OCI-M1 (cell line): ENCODE measurements around the gene COA1.
"Not testable (repeated sequence)": the region's sequence is repeated elsewhere in the genome, so short reads cannot be mapped to it uniquely, and the experiment has no call there.

Source experiments
- DNase-seq: peaks from one replicate; lab custom pipeline; 2025; lab: John Stamatoyannopoulos, UW

The COA1 gene

GRCh38 chr7:43687866-43688265 lies 41.5 kb downstream of the COA1 start:
- not testable (repeated sequence) for DNase-seq

- DNase-seq, result no peak
Measured at GRCh38 chr7:43686991-43687390, 42.3 kb downstream of the COA1 start.

- DNase-seq, result no peak
Measured at GRCh38 chr7:43680736-43681135, 48.6 kb downstream of the COA1 start.

GRCh38 chr7:43679210-43680068 lies 49.9 kb downstream of the COA1 start:
- no peak for DNase-seq

GRCh38 chr7:43678315-43678714 lies 51.0 kb downstream of the COA1 start:
- DNase-seq, result no peak

GRCh38 chr7:43677864-43678263 lies 51.5 kb downstream of the COA1 start:
- no peak for DNase-seq

GRCh38 chr7:43674559-43675436 lies 54.5 kb downstream of the COA1 start:
- peak; percentile 61 for DNase-seq

GRCh38 chr7:43673243-43673976 lies 55.9 kb downstream of the COA1 start:
- DNase-seq, result not testable (repeated sequence)

- no peak for DNase-seq
Measured at GRCh38 chr7:43671521-43671920, 57.8 kb downstream of the COA1 start.

GRCh38 chr7:43669286-43670081 lies 59.8 kb downstream of the COA1 start:
- DNase-seq, result no peak

GRCh38 chr7:43668035-43668434 lies 61.3 kb downstream of the COA1 start:
- no peak for DNase-seq

GRCh38 chr7:43666938-43667337 lies 62.4 kb downstream of the COA1 start:
- no peak for DNase-seq

GRCh38 chr7:43664681-43665080 lies 64.6 kb downstream of the COA1 start:
- DNase-seq, result no peak

GRCh38 chr7:43660141-43660540 lies 69.2 kb downstream of the COA1 start:
- no peak for DNase-seq

- no peak for DNase-seq
Measured at GRCh38 chr7:43659549-43659896, 69.8 kb downstream of the COA1 start.

- no peak for DNase-seq
Measured at GRCh38 chr7:43658718-43659548, 70.4 kb downstream of the COA1 start.

GRCh38 chr7:43656997-43657396 lies 72.3 kb downstream of the COA1 start:
- no peak for DNase-seq

GRCh38 chr7:43655584-43655983 lies 73.7 kb downstream of the COA1 start:
- DNase-seq, result no peak

GRCh38 chr7:43653891-43654504 lies 75.3 kb downstream of the COA1 start:
- DNase-seq, result no peak

GRCh38 chr7:43653466-43653865 lies 75.9 kb downstream of the COA1 start:
- no peak for DNase-seq
